Stimulated activated CD4-positive, alpha-beta T cell treated with anti-CD3 and anti-CD28 coated beads, Interleukin-15, amount 100 ng/mL, for 24 hours (primary cell): ENCODE data around the gene RELA.
"Not testable (repeated sequence)": the region's sequence is repeated elsewhere in the genome, so short reads cannot be mapped to it uniquely, and the experiment has no call there.

Source experiments
- DNase-seq: peaks from one replicate; pipeline ENCODE4 v3.0.0-alpha.2; 2020

The RELA gene

DNA sequence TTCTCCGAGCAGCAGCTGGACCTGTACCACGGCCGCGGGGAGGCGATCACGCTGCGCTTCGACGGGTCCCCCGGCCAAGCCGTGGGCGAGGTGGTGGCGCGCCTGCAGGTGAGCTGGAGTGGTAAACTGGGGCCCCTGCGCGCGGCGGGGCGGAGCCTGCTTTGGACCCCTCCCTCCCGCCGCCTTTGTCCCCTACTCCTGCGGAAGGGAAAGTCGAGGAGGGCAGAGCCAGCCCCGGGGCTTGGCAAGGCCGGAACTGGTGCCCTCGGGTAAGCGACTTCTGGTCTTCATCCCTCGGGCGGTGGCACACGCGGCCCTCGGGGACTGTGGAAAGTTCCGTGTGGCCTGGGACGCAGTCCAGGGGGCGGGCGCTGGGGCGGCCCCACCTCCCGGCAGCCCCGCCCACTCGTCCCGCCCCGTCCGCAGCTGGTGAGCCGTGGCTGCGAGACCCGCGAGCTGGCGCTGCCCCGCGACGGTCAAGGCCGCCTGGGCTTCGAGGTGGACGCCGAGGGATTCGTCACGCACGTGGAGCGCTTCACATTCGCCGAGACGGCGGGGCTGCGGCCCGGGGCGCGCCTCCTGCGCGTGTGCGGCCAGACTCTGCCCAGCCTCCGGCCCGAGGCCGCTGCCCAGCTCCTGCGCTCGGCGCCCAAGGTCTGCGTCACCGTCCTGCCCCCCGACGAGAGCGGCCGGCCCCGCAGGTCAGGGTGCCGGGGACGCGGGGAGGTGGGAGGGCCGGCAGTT lies 15.6 kb downstream of the RELA start:
- DNase-seq = no peak

DNA sequence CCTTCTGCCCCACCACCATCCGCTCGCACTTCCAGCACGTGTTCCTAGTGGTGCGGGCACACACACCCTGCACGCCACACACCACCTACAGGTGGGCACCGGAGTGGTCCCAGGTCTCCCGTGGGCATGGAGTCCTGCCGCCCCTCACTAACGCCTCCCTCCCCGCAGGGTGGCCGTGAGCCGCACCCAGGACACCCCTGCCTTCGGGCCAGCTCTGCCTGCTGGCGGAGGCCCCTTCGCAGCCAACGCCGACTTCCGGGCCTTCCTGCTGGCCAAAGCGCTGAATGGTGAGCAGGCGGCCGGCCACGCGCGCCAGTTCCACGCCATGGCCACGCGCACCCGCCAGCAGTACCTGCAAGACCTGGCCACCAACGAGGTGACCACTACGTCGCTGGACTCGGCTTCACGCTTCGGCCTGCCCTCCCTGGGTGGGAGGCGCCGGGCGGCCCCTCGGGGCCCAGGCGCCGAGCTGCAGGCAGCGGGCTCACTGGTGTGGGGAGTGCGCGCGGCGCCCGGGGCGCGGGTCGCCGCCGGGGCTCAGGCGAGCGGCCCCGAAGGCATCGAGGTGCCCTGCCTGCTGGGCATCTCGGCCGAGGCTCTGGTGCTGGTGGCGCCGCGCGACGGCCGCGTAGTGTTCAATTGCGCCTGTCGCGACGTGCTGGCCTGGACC lies 16.3 kb downstream of the RELA start:
- DNase-seq = no peak

DNA sequence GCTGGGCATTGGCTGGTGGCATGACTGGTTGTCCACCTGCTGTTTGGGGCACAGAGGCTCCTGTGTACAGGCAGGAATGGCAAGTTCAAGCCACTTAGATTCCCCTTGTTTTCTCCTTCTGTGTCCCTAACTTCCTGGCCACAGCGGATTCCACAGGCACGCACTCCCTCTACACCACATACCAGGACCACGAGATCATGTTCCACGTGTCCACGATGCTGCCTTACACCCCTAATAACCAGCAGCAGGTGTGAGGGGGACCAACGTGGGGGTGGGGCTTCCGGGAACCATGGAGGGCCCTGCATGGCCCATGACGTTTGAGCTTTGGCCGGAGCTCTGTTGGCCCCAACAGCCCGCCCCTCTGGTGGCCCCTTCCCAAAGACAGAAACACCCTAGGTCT lies 17.0 kb downstream of the RELA start:
- DNase-seq = no peak

DNA sequence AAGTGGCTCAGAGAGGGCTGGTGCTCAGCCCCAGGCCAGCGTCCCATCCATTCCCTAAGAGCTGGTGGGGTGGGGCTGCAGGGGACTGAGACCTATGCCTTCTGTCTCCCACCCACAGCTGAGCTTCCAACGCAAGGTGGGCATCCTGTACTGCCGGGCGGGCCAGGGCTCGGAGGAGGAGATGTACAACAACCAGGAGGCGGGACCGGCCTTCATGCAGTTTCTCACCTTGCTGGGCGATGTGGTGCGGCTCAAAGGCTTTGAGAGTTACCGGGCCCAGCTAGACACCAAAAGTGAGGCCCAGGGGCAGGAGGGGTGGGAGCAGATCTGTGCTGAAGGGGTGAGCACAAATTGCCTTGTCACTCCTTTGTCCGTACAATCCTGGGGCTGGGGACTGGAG lies 17.9 kb downstream of the RELA start:
- DNase-seq = no peak

DNA sequence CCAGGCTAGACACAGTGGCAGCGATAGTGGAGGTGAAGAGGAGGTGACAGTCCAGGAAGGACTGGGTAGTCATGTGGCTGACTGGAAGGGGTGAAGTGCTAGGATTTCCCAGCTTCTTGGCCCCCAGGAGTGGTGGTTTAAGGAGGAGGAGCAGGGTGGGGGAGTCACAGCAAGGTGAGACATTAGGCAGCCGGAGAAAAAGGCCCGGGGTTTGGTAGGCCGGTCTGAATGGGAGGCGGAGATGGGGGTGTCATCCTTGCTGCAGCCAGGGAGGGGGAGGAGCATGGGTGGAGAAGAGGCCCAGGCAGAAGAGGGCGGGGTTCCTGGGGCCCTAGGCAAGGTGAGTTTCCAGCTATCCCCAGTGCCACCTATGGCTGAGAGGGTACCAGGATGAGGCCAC lies 18.7 kb downstream of the RELA start:
- peak; percentile 62 for DNase-seq

DNA sequence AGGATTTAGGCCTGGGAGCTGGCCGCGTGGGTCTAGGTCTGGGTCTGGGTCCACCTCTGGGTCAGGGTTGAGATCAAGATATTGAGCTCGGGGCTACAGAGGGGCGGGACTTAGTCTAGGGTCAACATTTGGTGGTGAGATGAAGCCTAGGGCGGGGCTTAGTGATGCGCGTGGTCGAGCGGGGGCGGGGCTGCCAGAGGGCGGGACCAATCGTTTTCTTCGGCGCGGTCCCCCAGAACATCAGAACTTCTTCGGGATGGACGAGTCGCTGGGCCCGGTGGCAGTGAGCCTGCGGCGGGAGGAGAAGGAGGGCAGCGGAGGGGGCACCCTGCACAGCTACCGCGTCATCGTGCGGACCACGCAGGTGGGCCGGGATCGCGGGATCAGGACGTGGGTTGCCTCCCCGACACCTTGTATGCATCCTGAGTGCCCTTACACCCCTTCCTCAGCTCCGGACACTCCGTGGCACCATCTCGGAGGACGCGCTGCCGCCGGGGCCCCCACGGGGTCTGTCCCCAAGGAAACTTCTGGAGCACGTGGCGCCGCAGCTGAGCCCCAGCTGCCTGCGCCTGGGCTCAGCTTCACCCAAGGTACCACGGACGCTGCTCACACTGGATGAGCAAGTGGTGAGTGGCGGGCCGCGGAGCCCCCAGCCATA lies 20.6 kb downstream of the RELA start:
- DNase-seq = peak; percentile 51

DNA sequence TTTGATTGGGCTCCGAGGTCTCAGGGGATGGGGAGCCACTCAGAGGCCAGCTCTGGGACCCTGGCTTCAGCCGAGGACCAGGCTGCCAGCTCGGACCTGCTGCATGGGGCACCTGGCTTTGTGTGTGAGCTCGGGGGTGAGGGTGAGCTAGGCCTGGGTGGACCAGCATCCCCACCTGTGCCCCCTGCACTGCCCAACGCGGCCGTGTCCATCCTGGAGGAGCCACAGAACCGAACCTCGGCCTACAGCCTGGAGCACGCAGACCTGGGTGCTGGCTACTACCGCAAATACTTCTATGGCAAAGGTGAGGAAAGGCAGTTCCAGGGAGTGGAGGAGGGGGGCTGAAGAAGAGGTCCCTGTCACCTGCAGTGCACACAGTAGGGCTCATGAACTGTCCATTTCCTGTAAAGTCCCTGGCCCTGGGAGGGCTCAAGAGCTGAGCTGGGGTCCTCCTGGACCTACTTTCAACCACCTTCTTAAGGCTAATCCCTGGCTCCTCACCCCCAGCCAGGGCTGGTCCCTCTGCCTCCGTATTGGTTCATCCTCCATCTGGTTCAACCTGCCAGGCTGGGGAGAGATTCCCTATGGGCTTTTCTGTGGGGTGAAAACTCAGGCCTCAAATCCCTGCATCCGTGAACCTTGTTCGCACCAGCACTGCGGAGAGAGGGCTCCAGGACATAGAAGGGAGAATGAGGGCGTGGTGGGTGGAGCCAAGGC lies 21.3 kb downstream of the RELA start:
- no peak for DNase-seq

DNA sequence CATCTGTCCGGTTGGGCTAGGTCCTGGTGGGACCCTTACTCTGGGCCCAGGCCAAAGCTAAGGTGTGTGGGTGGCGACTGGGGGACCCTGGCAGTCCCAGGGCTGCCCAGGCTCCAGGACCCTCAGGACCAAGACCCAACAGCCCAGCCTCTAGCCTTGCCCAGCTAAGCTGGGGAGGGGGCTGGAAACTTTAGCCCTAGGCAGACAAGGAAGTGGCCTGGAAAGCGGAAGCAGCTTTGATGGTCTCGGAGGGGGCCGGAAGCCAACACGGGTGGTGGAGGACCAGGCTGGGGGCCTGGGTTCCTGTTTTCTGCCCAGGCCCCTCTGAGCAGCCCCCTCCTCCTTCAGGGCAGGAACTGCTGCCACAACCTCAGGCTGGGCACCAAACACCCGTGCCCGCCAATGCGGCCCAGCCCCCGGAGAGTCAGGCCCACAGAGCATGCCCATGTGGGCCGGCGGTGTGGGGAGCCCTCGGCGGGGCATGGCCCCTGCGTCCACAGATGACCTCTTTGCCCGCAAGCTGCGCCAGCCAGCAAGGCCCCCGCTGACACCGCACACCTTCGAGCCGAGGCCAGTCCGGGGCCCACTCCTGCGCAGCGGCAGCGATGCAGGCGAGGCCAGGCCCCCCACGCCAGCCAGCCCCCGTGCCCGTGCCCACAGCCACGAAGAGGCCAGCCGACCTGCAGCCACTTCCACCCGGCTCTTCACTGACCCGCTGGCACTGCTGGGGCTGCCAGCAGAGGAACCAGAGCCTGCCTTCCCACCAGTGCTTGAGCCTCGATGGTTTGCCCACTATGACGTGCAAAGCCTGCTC lies 22.0 kb downstream of the RELA start:
- DNase-seq = peak; percentile 46

DNA sequence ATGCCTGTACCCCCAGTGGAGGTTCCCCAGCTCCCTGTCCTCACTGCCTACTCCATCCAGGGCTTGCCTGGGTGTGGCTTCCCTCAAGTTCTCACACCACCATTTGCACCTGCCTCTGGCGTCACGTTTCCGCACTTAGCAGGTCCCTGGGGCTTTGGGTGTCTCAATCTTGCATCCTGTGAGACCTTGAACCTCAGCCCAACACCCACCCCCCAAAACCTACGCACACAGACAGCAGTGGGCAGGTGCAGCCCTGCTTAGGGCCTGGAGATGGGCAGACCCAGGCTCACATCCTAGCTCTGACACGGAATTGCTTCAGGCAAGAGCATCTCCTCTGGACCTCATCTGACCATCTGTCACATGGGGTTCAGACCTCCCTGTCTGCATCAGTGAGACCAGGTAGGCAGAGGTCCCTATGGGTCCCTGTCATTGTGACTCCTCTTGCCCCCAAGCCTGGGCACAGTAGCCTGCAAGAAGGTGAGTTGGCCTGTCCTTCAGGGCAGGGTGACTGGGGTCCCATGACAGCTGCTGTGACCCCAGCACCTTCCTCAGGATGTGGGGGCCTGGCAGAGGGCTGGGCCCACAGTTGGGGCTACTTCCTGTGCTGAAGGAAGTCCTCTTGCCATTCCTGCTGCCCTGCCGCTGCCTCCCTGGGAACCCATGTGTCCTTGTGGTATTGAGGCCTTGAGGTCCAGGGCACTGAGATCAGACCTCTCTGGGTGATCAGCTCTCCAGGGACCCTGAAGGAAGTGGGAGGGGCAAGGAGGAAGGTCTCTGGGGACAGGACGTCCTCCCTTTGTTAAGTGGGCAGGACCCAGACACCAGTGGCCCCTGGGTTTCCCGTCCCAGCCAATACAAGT lies 22.9 kb downstream of the RELA start:
- DNase-seq = peak; percentile 57

DNA sequence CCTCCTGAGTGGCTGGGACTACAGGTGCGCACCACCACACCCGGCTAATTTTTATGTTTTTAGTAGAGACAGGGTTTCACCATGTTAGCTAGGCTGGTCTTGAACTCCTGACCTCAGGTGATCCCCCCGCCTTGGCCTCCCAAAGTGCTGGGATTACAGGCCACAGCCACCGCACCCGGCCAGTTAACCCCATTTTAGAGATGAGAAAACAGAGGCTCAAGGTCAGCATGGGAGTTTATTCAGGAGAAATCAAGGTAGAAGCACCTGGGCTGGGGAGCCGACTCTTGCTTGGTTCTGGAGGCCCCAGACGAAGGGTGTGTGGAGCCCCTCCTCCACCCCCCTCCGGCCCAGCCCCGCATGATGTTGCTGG lies 23.5 kb downstream of the RELA start:
- not testable (repeated sequence) for DNase-seq

DNA sequence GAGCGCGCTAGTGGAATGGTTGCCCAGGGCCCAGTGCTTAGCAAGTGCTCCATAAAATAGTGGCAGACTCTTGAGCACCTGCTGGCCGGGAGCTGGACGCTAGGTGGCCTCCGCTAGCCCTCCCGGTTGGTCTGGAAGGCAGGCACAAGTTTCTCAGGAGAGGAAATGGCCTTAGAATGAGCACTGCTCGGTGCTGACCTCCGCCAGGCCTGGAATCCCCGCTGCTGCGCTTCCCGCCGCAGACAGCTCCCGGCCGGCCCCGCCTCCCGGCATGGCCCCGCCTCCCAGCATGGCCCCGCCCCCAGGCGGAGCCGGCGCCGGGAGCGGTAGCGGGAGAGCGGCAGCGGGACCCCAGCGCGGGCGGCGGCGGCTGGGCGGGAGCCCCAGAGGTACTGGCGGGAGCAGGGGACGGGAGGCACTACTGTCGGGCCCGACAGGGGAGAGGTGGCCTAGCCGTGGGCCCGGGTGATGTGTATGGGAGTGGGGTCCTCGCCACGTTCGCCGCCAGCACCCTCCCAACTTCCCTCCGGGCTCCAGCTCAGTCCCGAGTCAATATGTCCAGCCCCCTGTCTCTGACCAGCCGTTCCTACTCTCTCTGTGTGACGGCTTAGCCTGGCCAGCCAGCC lies 24.8 kb downstream of the RELA start, which contains the start of gene SIPA1:
SIPA1 (plus strand) TSS at position 308 of the 626 bp plus-strand sequence. CDS start 2,821 bp downstream, outside the sequence.
- peak; percentile 81 for DNase-seq

DNA sequence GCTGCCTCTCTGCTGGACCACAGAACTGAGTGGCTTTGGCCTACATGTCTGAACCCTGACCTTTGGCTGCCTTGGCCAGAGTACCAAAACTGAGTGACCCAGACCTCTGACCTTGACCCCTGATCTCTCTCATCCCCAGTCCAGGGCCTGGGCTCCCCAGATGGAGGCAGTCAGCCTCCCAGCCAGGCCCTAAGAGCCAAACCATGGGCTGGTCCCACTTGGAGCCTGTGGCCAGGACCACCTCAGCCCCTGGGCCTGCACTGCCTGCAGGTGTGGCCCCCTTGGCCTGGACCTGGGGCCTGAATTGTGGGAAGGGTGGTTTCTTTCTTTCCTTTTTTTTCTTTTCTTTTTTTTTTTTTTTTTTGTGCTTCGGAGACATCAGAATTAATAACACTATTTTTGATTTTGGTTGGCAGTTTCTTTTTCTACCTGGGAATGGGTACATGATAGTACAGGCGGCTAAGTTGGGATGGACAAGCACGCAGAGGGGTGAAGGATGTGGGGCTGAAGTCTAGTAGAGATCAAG lies 25.6 kb downstream of the RELA start:
- no peak for DNase-seq

DNA sequence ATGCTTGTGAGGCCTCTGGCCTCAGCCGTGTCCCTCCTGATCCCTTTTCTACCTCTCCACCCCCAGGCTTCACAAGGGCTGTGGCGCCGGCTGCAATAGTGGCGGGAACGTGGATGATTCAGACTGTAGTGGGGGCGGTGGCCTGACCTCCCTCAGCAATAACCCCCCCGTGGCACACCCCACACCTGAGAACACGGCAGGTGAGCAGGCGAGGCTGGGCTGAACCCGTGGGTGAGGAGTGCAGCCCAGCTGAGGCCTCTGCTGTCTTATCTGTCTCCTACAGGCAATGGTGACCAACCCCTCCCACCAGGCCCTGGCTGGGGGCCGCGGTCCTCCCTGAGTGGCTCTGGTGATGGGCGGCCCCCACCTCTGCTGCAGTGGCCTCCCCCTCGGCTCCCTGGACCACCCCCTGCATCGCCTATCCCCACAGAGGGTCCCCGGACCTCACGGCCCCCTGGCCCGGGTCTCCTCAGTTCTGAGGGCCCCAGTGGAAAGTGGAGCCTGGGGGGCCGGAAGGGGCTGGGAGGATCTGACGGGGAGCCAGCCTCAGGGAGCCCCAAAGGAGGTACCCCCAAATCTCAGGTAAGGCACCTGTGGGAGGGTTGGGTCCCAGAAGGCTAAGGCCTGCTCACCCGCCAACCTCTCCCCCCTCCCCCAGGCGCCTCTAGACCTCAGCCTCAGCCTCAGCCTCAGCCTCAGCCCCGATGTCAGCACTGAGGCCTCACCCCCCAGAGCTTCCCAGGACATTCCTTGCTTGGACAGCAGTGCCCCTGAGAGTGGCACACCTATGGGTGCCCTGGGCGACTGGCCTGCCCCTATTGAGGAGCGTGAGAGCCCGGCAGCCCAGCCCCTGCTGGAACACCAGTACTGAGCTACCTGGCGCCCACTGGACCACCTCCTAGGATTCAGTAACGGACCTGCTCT lies 26.3 kb downstream of the RELA start:
- no peak for DNase-seq

DNA sequence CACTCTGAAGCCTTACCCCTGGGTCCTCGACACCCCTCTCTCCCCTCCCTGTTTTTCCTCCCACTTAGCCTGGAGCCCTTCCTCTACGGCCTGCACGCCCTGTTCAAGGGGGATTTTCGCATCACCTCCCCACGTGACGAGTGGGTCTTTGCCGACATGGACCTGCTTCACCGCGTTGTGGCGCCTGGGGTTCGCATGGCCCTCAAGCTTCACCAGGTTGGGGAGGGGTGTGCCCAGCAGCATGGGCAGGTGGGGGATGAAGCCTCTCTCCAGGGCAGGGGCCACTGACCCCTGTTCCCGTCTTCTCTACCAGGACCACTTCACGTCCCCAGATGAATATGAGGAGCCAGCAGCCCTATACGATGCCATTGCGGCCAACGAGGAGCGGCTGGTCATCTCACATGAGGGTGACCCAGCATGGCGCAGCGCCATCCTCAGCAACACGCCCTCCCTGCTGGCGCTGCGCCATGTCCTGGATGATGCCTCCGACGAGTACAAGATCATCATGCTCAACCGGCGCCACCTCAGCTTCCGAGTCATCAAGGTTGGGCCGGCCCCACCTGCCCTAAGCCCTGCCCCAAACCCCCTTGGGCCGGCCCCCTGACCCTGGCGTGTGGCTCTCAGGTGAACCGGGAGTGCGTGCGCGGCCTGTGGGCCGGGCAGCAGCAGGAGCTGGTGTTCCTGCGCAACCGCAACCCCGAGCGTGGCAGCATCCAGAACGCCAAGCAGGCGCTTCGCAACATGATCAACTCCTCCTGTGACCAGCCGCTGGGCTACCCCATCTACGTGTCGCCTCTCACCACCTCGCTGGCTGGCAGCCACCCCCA lies 27.6 kb downstream of the RELA start:
- DNase-seq = no peak

DNA sequence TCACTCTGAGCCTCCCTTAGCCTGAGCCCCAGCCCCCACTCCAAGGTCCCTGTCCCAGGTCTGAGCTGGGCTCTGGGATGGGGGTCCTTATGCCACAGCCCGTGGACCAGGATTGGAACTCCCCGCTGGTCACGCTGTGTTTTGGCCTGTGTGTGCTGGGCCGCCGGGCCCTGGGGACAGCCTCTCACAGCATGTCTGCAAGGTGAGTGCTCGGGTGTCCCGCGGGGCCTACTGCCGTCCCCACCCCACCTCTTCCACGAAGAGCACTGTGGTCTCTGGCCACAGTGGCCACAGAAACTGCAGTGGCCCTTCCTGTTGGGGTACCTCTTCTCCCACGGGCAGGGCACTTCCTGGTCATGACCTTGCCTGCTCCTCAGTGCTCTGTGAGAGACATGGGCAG lies 28.3 kb downstream of the RELA start:
- no peak for DNase-seq

DNA sequence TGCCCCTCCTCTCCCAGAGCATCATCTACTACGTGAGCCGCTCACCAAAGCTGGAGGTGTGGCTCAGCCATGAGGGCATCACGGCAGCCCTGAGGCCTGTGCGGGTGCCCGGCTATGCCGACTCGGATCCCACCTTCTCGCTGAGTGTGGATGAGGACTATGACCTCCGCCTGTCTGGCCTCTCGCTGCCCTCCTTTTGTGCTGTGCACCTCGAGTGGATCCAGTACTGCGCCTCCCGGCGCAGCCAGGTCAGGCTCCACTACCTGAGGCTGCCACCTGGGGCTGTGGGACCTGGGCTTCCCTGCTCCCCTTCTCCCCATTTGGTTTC lies 28.6 kb downstream of the RELA start:
- no peak for DNase-seq

DNA sequence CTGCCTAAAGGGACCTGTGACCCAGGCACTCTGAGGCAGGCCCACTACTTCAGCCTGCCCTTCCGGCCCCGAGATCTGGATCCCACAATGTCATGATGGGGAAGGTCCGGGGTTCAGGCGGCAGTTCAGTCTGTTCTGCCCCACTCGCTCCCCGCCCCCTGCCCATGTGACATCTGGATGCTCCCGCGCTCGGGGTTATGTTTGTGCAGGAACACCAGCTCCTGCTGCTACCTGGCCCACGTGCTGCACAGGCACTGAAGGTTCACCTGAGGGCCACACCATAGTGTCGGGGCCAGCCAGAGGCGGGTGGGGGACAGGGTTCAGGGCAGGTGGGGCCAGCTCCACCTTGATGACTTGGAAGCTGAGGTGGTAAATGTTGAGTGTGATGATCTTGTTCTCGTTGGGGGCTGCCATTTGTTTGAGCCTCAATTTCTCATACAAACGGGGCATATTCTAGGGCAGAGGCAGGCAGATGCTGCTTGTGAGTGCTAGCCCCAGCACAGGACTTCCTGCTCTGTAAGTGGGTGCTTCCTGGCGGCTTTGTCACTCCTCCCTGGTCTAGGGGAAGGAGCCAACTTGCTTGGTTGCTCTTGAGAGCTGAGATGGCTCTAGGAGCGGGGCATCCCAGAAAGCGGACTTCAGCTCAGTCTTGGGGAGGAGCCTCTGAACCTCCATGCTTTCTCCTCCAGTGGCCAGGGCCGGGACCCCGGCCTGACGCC lies 29.2 kb downstream of the RELA start:
- DNase-seq = no peak

DNA sequence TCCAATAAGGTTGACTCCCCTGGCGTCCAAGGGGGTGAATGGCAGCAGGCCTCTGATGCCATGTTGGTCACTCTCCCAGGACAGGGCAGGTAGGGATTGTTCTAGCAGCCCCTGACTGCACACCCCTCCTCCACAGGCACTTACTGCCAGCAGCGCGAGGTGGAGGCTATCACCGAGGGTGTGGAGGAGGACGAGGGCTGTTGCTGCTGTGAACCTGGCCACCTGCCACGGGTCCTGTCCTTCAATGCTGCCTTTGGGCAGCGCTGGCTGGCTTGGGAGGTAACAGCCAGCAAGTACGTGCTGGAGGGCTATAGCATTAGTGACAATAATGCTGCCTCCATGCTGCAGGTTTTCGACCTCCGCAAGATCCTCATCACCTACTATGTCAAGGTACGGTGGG lies 32.5 kb downstream of the RELA start:
- no peak for DNase-seq
